HFFc6 (cell line): ENCODE data around the gene BCAT1. TPM values are rescaled to one million over a fixed set of nuclear protein-coding genes. Genes with fewer than 3 reads are reported as not detected.
"Not testable (repeated sequence)": the region's sequence is repeated elsewhere in the genome, so short reads cannot be mapped to it uniquely, and the experiment has no call there.

Experiments used
- DNase-seq: peaks from one replicate; pipeline ENCODE4 v3.0.0-alpha.2; 2018
- H3K27ac Mint-ChIP-seq: 2 replicates; pipeline ENCODE4 v1.8.0; 2020; ENCODE audit warnings: mild to moderate bottlenecking, mixed read lengths
- H3K27me3 Mint-ChIP-seq: 2 replicates; pipeline ENCODE4 v1.8.0; 2021; ENCODE audit warnings: mild to moderate bottlenecking, moderate library complexity, mixed read lengths; ENCODE audit not compliant: insufficient read depth
- H3K36me3 Mint-ChIP-seq: 2 replicates; pipeline ENCODE4 v1.8.0; 2021; ENCODE audit warnings: low read depth, mixed read lengths
- H3K4me1 Mint-ChIP-seq: 2 replicates; pipeline ENCODE4 v1.8.0; 2020; ENCODE audit warnings: low read depth, mixed read lengths
- H3K4me3 Mint-ChIP-seq: 2 replicates; pipeline ENCODE4 v1.8.0; 2020; ENCODE audit warnings: mild to moderate bottlenecking, moderate library complexity, mixed read lengths
- H3K9me3 Mint-ChIP-seq: 2 replicates; pipeline ENCODE4 v1.8.0; 2020; ENCODE audit warnings: mild to moderate bottlenecking, mixed read lengths
- total RNA-seq, 6 experiments: library from RNA; stranded (reverse); fragmentation: NEBNext Ultra II Directional; extraction: Animal tissue kit (Norgen Biotek cat#: 25700); gene quantifications; 2 replicates in 1 of 6; 3 replicates in 5 of 6; pipeline ENCODE4 v1.2.3, GENCODE V29; 2021
- TF ChIP-seq, protein P1 (sequence below): fragments of 200-600 bp; sonication (generic); IDR thresholded peaks from 2 replicates; pipeline ENCODE4 v1.5.0; 2021; ENCODE audit warnings: antibody characterized with exemption, mild to moderate bottlenecking

The BCAT1 gene
- total RNA-seq, 6 experiments from 2014 or later: 156 to 180 (median 173) TPM

GRCh38 chr12:24881227-24881626 lies 67.7 kb downstream of the BCAT1 start:
- peaks cover 3% of the 10 kb centered on the region; the same call in 1 of the 2 replicates for H3K27me3 Mint-ChIP-seq
- no peak overlapping the region for H3K4me3 Mint-ChIP-seq
- DNase-seq: no peak
- peaks cover 36% of the 10 kb centered on the region for H3K36me3 Mint-ChIP-seq
- peak overlapping the region; percentile 26; the same call in 1 of the 2 replicates for H3K27ac Mint-ChIP-seq
- peaks cover 13% of the 10 kb centered on the region for H3K4me1 Mint-ChIP-seq
- TF ChIP-seq, protein P1, sequence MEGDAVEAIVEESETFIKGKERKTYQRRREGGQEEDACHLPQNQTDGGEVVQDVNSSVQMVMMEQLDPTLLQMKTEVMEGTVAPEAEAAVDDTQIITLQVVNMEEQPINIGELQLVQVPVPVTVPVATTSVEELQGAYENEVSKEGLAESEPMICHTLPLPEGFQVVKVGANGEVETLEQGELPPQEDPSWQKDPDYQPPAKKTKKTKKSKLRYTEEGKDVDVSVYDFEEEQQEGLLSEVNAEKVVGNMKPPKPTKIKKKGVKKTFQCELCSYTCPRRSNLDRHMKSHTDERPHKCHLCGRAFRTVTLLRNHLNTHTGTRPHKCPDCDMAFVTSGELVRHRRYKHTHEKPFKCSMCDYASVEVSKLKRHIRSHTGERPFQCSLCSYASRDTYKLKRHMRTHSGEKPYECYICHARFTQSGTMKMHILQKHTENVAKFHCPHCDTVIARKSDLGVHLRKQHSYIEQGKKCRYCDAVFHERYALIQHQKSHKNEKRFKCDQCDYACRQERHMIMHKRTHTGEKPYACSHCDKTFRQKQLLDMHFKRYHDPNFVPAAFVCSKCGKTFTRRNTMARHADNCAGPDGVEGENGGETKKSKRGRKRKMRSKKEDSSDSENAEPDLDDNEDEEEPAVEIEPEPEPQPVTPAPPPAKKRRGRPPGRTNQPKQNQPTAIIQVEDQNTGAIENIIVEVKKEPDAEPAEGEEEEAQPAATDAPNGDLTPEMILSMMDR: no peak
- H3K9me3 Mint-ChIP-seq: no peaks in the 10 kb centered on the region

- Mint-ChIP-seq H3K27me3 (peaks cover 3% of the 10 kb centered on the region; the same call in 1 of the 2 replicates), H3K36me3 (peaks cover 36% of the 10 kb centered on the region), H3K9me3 (no peaks in the 10 kb centered on the region), H3K4me1 (peaks cover 13% of the 10 kb centered on the region), H3K27ac (no peak overlapping the region), H3K4me3 (no peak overlapping the region)
- DNase-seq: no peak
- TF ChIP-seq, protein P1: no peak
Observed at GRCh38 chr12:24880732-24881131, 68.2 kb downstream of the BCAT1 start.

GRCh38 chr12:24879644-24880043 lies 69.3 kb downstream of the BCAT1 start:
- H3K36me3 Mint-ChIP-seq: peaks cover 45% of the 10 kb centered on the region
- H3K4me1 Mint-ChIP-seq: peaks cover 13% of the 10 kb centered on the region
- peak; percentile 26 for DNase-seq

GRCh38 chr12:24875014-24875413 lies 73.9 kb downstream of the BCAT1 start:
- TF ChIP-seq, protein P1: no peak
- H3K27ac Mint-ChIP-seq: no peak overlapping the region
- H3K9me3 Mint-ChIP-seq: no peaks in the 10 kb centered on the region
- no peaks in the 10 kb centered on the region for H3K27me3 Mint-ChIP-seq
- H3K36me3 Mint-ChIP-seq: peaks cover 53% of the 10 kb centered on the region
- H3K4me1 Mint-ChIP-seq: peaks cover 12% of the 10 kb centered on the region
- no peak overlapping the region for H3K4me3 Mint-ChIP-seq
- DNase-seq: no peak

More at GRCh38 chr12:24879644-24880043, 69.3 kb downstream of the BCAT1 start:
- TF ChIP-seq, protein P1: no peak
- Mint-ChIP-seq H3K27ac (peak overlapping the region; percentile 66), H3K27me3 (peaks cover 3% of the 10 kb centered on the region; the same call in 1 of the 2 replicates), H3K9me3 (no peaks in the 10 kb centered on the region), H3K4me3 (no peak overlapping the region)

DNA sequence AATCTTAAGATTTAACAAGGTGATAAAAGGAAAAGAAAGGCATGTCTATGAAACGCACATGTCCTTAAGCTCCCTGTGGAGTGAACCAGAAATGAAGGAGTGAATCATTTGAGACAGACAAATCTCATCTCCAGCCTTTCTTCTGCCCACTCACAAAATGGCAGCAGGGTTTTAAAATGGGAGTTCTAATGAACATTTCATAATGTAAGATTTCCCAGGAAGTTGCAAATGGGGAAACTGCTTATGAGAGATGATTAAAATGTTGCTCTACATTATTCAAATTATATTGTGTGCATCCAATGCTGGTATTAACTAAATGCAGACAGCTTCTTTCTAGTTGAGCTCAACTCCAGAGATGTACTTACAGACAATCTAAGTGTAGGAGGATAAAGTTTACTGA lies 76.7 kb downstream of the BCAT1 start:
- no peak overlapping the region for H3K4me3 Mint-ChIP-seq
- DNase-seq: no peak
- H3K27me3 Mint-ChIP-seq: no peaks in the 10 kb centered on the region; the same call in 1 of the 2 replicates
- H3K27ac Mint-ChIP-seq: no peak overlapping the region
- no peaks in the 10 kb centered on the region for H3K4me1 Mint-ChIP-seq
- no peaks in the 10 kb centered on the region for H3K9me3 Mint-ChIP-seq
- TF ChIP-seq, protein P1: no peak
- H3K36me3 Mint-ChIP-seq: peaks cover 61% of the 10 kb centered on the region

DNA sequence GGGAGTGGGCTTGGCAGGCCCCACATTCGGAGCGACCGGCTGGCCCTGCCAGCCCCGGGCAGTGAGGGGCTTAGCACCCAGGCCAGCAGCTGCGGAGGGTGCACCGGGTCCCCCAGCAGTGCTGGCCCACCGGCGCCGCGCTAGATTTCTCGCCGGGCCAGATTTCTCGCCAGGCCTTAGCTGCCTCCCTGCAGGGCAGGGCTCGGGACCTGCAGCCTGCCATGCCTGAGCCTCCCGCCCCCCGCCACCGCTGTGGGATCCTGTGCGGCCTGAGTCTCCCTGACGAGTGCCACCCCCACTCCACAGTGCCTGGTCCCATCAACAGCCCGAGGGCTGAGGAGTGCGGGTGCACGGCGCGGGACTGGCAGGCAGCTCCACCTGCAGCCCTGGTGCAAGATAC lies 82.8 kb downstream of the BCAT1 start:
- H3K9me3 Mint-ChIP-seq, DNase-seq, H3K4me3 Mint-ChIP-seq, H3K27me3 Mint-ChIP-seq, H3K27ac Mint-ChIP-seq: not testable (repeated sequence)
- Mint-ChIP-seq H3K36me3 (peaks cover 62% of the 10 kb centered on the region), H3K4me1 (peaks cover 43% of the 10 kb centered on the region)
